IPS DF 6.9 (cell line): Measurements from ENCODE around the gene PTPRH.

ENCODE experiments used
- DNase-seq: peaks from one replicate; pipeline ENCODE4 v3.0.0-alpha.2; 2013; ENCODE audit warnings: low read depth, low spot score
- H3K27ac ChIP-seq: one replicate; pipeline ENCODE4 v1.5.1; 2013; ENCODE audit warnings: low read length, control low read depth
- H3K27me3 ChIP-seq: 2 replicates; pipeline ENCODE4 v1.6.1; 2013; ENCODE audit warnings: mild to moderate bottlenecking, low read length; ENCODE audit not compliant: control insufficient read depth, insufficient read depth
- H3K36me3 ChIP-seq: 2 replicates; pipeline ENCODE4 v1.6.1; 2013; ENCODE audit warnings: low read length; ENCODE audit not compliant: control insufficient read depth, insufficient read depth
- H3K4me1 ChIP-seq: 2 replicates; pipeline ENCODE4 v1.6.1; 2013; ENCODE audit warnings: low read length; ENCODE audit not compliant: control insufficient read depth, insufficient read depth
- H3K4me3 ChIP-seq: 2 replicates; pipeline ENCODE4 v1.5.1; 2013; ENCODE audit warnings: mild to moderate bottlenecking, low read length
- H3K9me3 ChIP-seq: 2 replicates; pipeline ENCODE4 v1.6.1; 2013; ENCODE audit warnings: low read length, inconsistent platforms; ENCODE audit not compliant: control insufficient read depth, insufficient read depth
- WGBS: extraction: QIAGEN DNeasy Blood & Tissue Kit; methylation state at CpG from one replicate; pipeline ENCODE4 v1.1.7; 2013; ENCODE audit warnings: mixed read lengths, missing lambda C conversion rate; ENCODE audit not compliant: insufficient read length, insufficient coverage; 5-methylcytosine and 5-hydroxymethylcytosine counted together

Gene PTPRH

GRCh38 chr19:55244004-55244680, 34.8 kb upstream of the PTPRH start:
- H3K27me3 ChIP-seq = no peaks in the 10 kb centered on the region
- no CpG with 5 or more reads among the region's 12 CpGs for WGBS
- no peak overlapping the region for H3K27ac ChIP-seq
- H3K9me3 ChIP-seq = no peaks in the 10 kb centered on the region
- no peak overlapping the region for H3K4me3 ChIP-seq
- peaks cover 47% of the 10 kb centered on the region for H3K36me3 ChIP-seq
- DNase-seq = no peak
- H3K4me1 ChIP-seq = no peaks in the 10 kb centered on the region

GRCh38 chr19:55242517-55242916, 33.2 kb upstream of the PTPRH start:
- H3K36me3 ChIP-seq = peaks cover 52% of the 10 kb centered on the region
- H3K4me3 ChIP-seq = no peak overlapping the region
- H3K27ac ChIP-seq = no peak overlapping the region
- no CpG with 5 or more reads among the region's 7 CpGs for WGBS
- H3K4me1 ChIP-seq = no peaks in the 10 kb centered on the region
- no peaks in the 10 kb centered on the region for H3K27me3 ChIP-seq
- H3K9me3 ChIP-seq = no peaks in the 10 kb centered on the region
- DNase-seq = no peak

- Histone ChIP-seq H3K36me3 (peaks cover 56% of the 10 kb centered on the region), H3K4me3 (no peak overlapping the region), H3K4me1 (no peaks in the 10 kb centered on the region), H3K27ac (no peak overlapping the region), H3K27me3 (no peaks in the 10 kb centered on the region), H3K9me3 (no peaks in the 10 kb centered on the region)
- WGBS = no CpG with 5 or more reads among the region's 16 CpGs
- no peak for DNase-seq
These were observed 32.7 kb upstream of the PTPRH start for GRCh38 chr19:55241935-55242464.

- no peak overlapping the region for H3K27ac ChIP-seq
- H3K36me3 ChIP-seq = peaks cover 56% of the 10 kb centered on the region
- no peak overlapping the region for H3K4me3 ChIP-seq
- no CpG with 5 or more reads among the region's 37 CpGs for WGBS
- no peak for DNase-seq
- H3K27me3 ChIP-seq = no peaks in the 10 kb centered on the region
- no peaks in the 10 kb centered on the region for H3K4me1 ChIP-seq
- no peaks in the 10 kb centered on the region for H3K9me3 ChIP-seq
These were observed 32.0 kb upstream of the PTPRH start for GRCh38 chr19:55241143-55241934.

GRCh38 chr19:55240713-55241020, 31.4 kb upstream of the PTPRH start:
- Histone ChIP-seq H3K36me3 (peaks cover 57% of the 10 kb centered on the region), H3K27me3 (no peaks in the 10 kb centered on the region), H3K9me3 (no peaks in the 10 kb centered on the region), H3K27ac (no peak overlapping the region), H3K4me3 (no peak overlapping the region), H3K4me1 (no peaks in the 10 kb centered on the region)
- WGBS = no CpG with 5 or more reads among the region's 6 CpGs
- no peak for DNase-seq

GRCh38 chr19:55239004-55239403, 29.7 kb upstream of the PTPRH start:
- H3K36me3 ChIP-seq = peaks cover 47% of the 10 kb centered on the region
- no peaks in the 10 kb centered on the region for H3K9me3 ChIP-seq

GRCh38 chr19:55238030-55238429, 28.7 kb upstream of the PTPRH start:
- Histone ChIP-seq H3K4me3 (no peak overlapping the region), H3K27me3 (no peaks in the 10 kb centered on the region), H3K9me3 (no peaks in the 10 kb centered on the region), H3K36me3 (peaks cover 46% of the 10 kb centered on the region), H3K4me1 (no peaks in the 10 kb centered on the region), H3K27ac (no peak overlapping the region)
- no CpG with 5 or more reads among the region's 8 CpGs for WGBS
- no peak for DNase-seq

More at GRCh38 chr19:55239004-55239403, 29.7 kb upstream of the PTPRH start:
- no CpG with 5 or more reads among the region's 12 CpGs for WGBS
- no peak overlapping the region for H3K4me3 ChIP-seq
- H3K4me1 ChIP-seq = no peaks in the 10 kb centered on the region
- DNase-seq = no peak
- no peaks in the 10 kb centered on the region for H3K27me3 ChIP-seq
- no peak overlapping the region for H3K27ac ChIP-seq

- no CpG with 5 or more reads among the region's 5 CpGs for WGBS
These were observed 23.7 kb upstream of the PTPRH start for GRCh38 chr19:55232986-55233385.

GRCh38 chr19:55232286-55232602, 22.9 kb upstream of the PTPRH start:
- no peaks in the 10 kb centered on the region for H3K9me3 ChIP-seq
- DNase-seq = no peak
- no peaks in the 10 kb centered on the region for H3K4me1 ChIP-seq
- no peaks in the 10 kb centered on the region for H3K27me3 ChIP-seq
- H3K4me3 ChIP-seq = no peak overlapping the region
- WGBS = no CpG with 5 or more reads among the region's 12 CpGs
- H3K27ac ChIP-seq = no peak overlapping the region
- H3K36me3 ChIP-seq = peaks cover 22% of the 10 kb centered on the region

More at GRCh38 chr19:55232986-55233385, 23.7 kb upstream of the PTPRH start:
- no peak for DNase-seq
- no peak overlapping the region for H3K27ac ChIP-seq
- no peak overlapping the region for H3K4me3 ChIP-seq
- no peaks in the 10 kb centered on the region for H3K4me1 ChIP-seq
- H3K27me3 ChIP-seq = no peaks in the 10 kb centered on the region
- peaks cover 23% of the 10 kb centered on the region for H3K36me3 ChIP-seq
- no peaks in the 10 kb centered on the region for H3K9me3 ChIP-seq

- H3K4me1 ChIP-seq = no peaks in the 10 kb centered on the region
- H3K9me3 ChIP-seq = no peaks in the 10 kb centered on the region
- H3K4me3 ChIP-seq = no peak overlapping the region
- H3K27me3 ChIP-seq = no peaks in the 10 kb centered on the region
- peaks cover 18% of the 10 kb centered on the region for H3K36me3 ChIP-seq
- H3K27ac ChIP-seq = no peak overlapping the region
- DNase-seq = no peak
- WGBS = no CpG with 5 or more reads among the region's 30 CpGs
These were observed 22.3 kb upstream of the PTPRH start for GRCh38 chr19:55231391-55232285.
